GM21717 (cell line): ENCODE data around the gene RPS6KL1.

Source experiments
- ATAC-seq: cut with Tn5 transposase; IDR thresholded peaks from one replicate; pipeline ENCODE4 v1.9.1; 2021; ENCODE audit warnings: mild to moderate bottlenecking, moderate library complexity; ENCODE audit not compliant: unreplicated experiment

The RPS6KL1 gene

GRCh38 chr14:74952180-74952665 is 29.2 kb upstream of the RPS6KL1 start:
- ATAC-seq = no peak

- no peak for ATAC-seq
These were observed 28.6 kb upstream of the RPS6KL1 start for GRCh38 chr14:74951443-74952179.

GRCh38 chr14:74950795-74951442 is 27.9 kb upstream of the RPS6KL1 start:
- no peak for ATAC-seq

- ATAC-seq = no peak
These were observed 27.0 kb upstream of the RPS6KL1 start for GRCh38 chr14:74949859-74950573.

- no peak for ATAC-seq
These were observed 26.1 kb upstream of the RPS6KL1 start for GRCh38 chr14:74949191-74949601.

GRCh38 chr14:74948228-74949175 is 25.4 kb upstream of the RPS6KL1 start:
- ATAC-seq = no peak

- no peak for ATAC-seq
These were observed 24.5 kb upstream of the RPS6KL1 start for GRCh38 chr14:74947353-74948227.

- no peak for ATAC-seq
These were observed 23.7 kb upstream of the RPS6KL1 start for GRCh38 chr14:74946659-74947281.

- ATAC-seq = no peak
These were observed 23.0 kb upstream of the RPS6KL1 start for GRCh38 chr14:74945852-74946658.

GRCh38 chr14:74945261-74945851 is 22.3 kb upstream of the RPS6KL1 start:
- ATAC-seq = no peak

- no peak for ATAC-seq
These were observed 19.5 kb upstream of the RPS6KL1 start for GRCh38 chr14:74942608-74943007.

- ATAC-seq = peak; percentile 25
These were observed 19.1 kb upstream of the RPS6KL1 start for GRCh38 chr14:74942181-74942580.

- ATAC-seq = peak; percentile 62
These were observed 18.6 kb upstream of the RPS6KL1 start for GRCh38 chr14:74941676-74942097.

- ATAC-seq = no peak
These were observed 18.0 kb upstream of the RPS6KL1 start for GRCh38 chr14:74940956-74941565.

- ATAC-seq = no peak
These were observed 15.8 kb upstream of the RPS6KL1 start for GRCh38 chr14:74938531-74939495.

GRCh38 chr14:74937171-74937570 is 14.1 kb upstream of the RPS6KL1 start:
- ATAC-seq = no peak
